Measurements from ENCODE around the gene SENP1.

SENP1 gene

GRCh38 chr12:48017921-48018617 lies 87.8 kb downstream of the SENP1 start:
- no peak for DNase-seq (ENCODE audit: low read depth)

- DNase-seq (ENCODE audit: low read depth): no peak
Measured at GRCh38 chr12:48017496-48017895, 88.4 kb downstream of the SENP1 start.

GRCh38 chr12:48016373-48017020 lies 89.4 kb downstream of the SENP1 start:
- no peak for DNase-seq (ENCODE audit: low read depth)

- DNase-seq (ENCODE audit: low read depth): no peak
Measured at GRCh38 chr12:48015954-48016353, 89.9 kb downstream of the SENP1 start.

- no peak for DNase-seq (ENCODE audit: low read depth)
Measured at GRCh38 chr12:48015129-48015528, 90.8 kb downstream of the SENP1 start.

GRCh38 chr12:48013287-48013686 lies 92.6 kb downstream of the SENP1 start:
- no peak for DNase-seq (ENCODE audit: low read depth)

GRCh38 chr12:48012070-48012469 lies 93.8 kb downstream of the SENP1 start:
- DNase-seq (ENCODE audit: low read depth): no peak

GRCh38 chr12:48010366-48010970 lies 95.4 kb downstream of the SENP1 start:
- no peak for DNase-seq (ENCODE audit: low read depth)

GRCh38 chr12:48009471-48009870 lies 96.4 kb downstream of the SENP1 start:
- no peak for DNase-seq (ENCODE audit: low read depth)

GRCh38 chr12:48008950-48009349 lies 96.9 kb downstream of the SENP1 start:
- DNase-seq (ENCODE audit: low read depth): no peak

- DNase-seq (ENCODE audit: low read depth): no peak
Measured at GRCh38 chr12:48008349-48008748, 97.5 kb downstream of the SENP1 start.

GRCh38 chr12:48007206-48007605 lies 98.7 kb downstream of the SENP1 start:
- DNase-seq (ENCODE audit: low read depth): no peak

- no peak for DNase-seq (ENCODE audit: low read depth)
Measured at GRCh38 chr12:48005750-48006021, 100.2 kb downstream of the SENP1 start.

- DNase-seq (ENCODE audit: low read depth): no peak
Measured at GRCh38 chr12:48005001-48005749, 100.7 kb downstream of the SENP1 start.

GRCh38 chr12:48004053-48004941 lies 101.6 kb downstream of the SENP1 start, which contains the start of gene COL2A1:
Gene COL2A1, minus strand, starts transcription at chr12:48004476. Its CDS starts 155 bp downstream, at chr12:48004321.
- no peak for DNase-seq (ENCODE audit: low read depth)

GRCh38 chr12:48003226-48004052 lies 102.4 kb downstream of the SENP1 start:
- DNase-seq (ENCODE audit: low read depth): no peak

- DNase-seq (ENCODE audit: low read depth): no peak
Measured at GRCh38 chr12:48002773-48003218, 103.1 kb downstream of the SENP1 start.

GRCh38 chr12:48002414-48002730 lies 103.5 kb downstream of the SENP1 start:
- DNase-seq (ENCODE audit: low read depth): no peak

- no peak for DNase-seq (ENCODE audit: low read depth)
Measured at GRCh38 chr12:48001505-48002413, 104.1 kb downstream of the SENP1 start.

All from stimulated activated CD8-positive, alpha-beta memory T cell treated with anti-CD3 and anti-CD28 coated beads, Interleukin-12 subunit alpha, Interleukin-12 subunit beta, amount 100 ng/mL, for 4 hours (primary cell).